Small intestine (tissue), 7 donors: ENCODE data around the gene CORO2A. TPM values are rescaled to one million over a fixed set of nuclear protein-coding genes. Genes with fewer than 3 reads are reported as not detected.

Experiments used
- DNase-seq, 2 donors: peaks; one replicate each; pipeline versions ENCODE4 v3.0.0 to v3.0.0-alpha.2; 2013
- FAIRE-seq: peaks from 2 replicates; lab custom pipeline; 2012; peaks lifted over from hg19 to GRCh38; lab: Jason Lieb, UNC
- H3K27ac ChIP-seq, 3 donors: one replicate each; pipeline ENCODE4 v1.5.1; 2013; ENCODE audit warnings: low read length in 2 of 3, mild to moderate bottlenecking in 2 of 3, control low read depth in 1 of 3, inconsistent platforms in 1 of 3, low read depth in 1 of 3, moderate library complexity in 1 of 3
- H3K27me3 ChIP-seq, 3 donors: one replicate each; pipeline ENCODE4 v1.6.1; 2013; ENCODE audit warnings: low read length in 3 of 3, inconsistent platforms in 1 of 3; ENCODE audit not compliant: control insufficient read depth in 3 of 3, insufficient read depth in 3 of 3
- H3K36me3 ChIP-seq, 3 donors: one replicate each; pipeline ENCODE4 v1.6.1; 2013; ENCODE audit warnings: low read length in 3 of 3, inconsistent platforms in 1 of 3, low read depth in 1 of 3, mild to moderate bottlenecking in 1 of 3, moderate library complexity in 1 of 3; ENCODE audit not compliant: control insufficient read depth in 3 of 3, insufficient read depth in 2 of 3
- H3K4me1 ChIP-seq, 3 donors: one replicate each; pipeline ENCODE4 v1.6.1; 2013; ENCODE audit warnings: low read length in 2 of 3, inconsistent platforms in 1 of 3, low read depth in 1 of 3, mild to moderate bottlenecking in 1 of 3, moderate library complexity in 1 of 3; ENCODE audit not compliant: control insufficient read depth in 3 of 3, insufficient read depth in 2 of 3
- H3K4me3 ChIP-seq, 3 donors: one replicate each; pipeline ENCODE4 v1.5.1; 2013; ENCODE audit warnings: low read length in 3 of 3, control low read depth in 1 of 3, inconsistent platforms in 1 of 3, low read depth in 1 of 3, mild to moderate bottlenecking in 1 of 3, moderate library complexity in 1 of 3
- H3K9me3 ChIP-seq, 2 donors: one replicate each; pipeline ENCODE4 v1.6.1; 2013; ENCODE audit warnings: low read depth in 1 of 2, low read length in 1 of 2; ENCODE audit not compliant: control insufficient read depth in 2 of 2, insufficient read depth in 1 of 2
- WGBS, 3 donors: extraction: QIAGEN DNeasy Blood & Tissue Kit; methylation state at CpG; one replicate each; pipeline ENCODE4 v1.1.7; 2013; 5-methylcytosine and 5-hydroxymethylcytosine counted together
- polyA plus RNA-seq, 4 donors: library from polyadenylated mRNA; stranded (reverse) in 3 of 4; unstranded in 1 of 4; fragments of 200-250 nt in 3 of 4; fragments of 120-200 nt in 1 of 4; gene quantifications; one replicate each; pipeline versions ENCODE4 v1.2.1 to v1.2.3, GENCODE V29; 2013
- donor health status: healthy with polysubstance abuse.
- donor health status: control.
- donor health status: control.
- donor health status: Bipolar disorder and iron deficiency.
- donor health status: healthy.

CORO2A gene
- polyA plus RNA-seq, 4 donors, result 35.1 to 68.2 (median 51.2) TPM

DNA sequence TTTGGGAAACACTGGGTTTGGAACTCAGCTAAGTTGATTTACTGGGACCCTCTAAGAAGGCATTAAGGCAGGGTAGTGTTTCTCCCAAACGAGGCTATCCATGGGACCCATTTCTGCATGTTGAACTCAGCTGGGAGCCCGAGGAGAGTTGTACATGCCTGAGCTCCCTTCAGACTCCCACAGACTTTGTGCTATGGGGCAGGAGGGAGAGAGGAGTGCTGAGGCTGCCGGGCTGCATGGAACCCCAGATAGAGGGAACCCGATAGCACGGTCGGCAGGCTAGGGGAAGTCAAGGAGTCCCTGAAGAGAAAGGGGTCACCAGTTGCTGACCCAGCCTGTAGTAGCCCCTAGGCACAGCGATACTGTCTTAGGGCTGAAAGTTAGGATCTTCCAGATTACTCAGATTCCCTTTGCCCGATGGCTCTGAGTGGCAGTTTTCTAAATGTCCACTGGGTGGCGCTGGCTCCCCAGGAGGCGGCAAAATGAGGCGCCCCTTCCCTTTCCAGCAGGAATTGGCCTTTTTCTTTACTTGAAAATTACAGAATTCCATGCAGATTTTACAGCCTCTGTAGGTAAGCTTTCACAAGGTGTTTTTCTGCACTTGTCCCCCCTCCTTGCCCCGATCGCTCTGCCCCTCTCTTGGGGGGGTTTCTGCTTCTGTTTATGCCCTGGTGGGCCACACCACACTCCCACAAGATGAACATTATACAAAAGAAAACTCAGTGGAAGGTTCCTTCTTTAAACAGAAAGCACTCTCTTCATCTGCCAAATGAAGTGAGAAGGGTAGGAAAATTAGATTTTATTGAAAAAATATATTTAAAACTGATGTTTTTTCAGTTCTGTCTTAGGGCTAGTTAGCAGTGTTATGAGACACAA is 118.1 kb downstream of the CORO2A start:
- Histone ChIP-seq H3K4me3 (no peak overlapping the region), H3K27ac (peak overlapping the region; percentile 47 to 94 (median 79)), H3K9me3 (no peaks in the 10 kb centered on the region), H3K27me3 (no peaks in the 10 kb centered on the region), H3K36me3 (peaks cover 0 to 36% (median 13%) of the 10 kb centered on the region in 3 donors), H3K4me1 (peaks cover 2 to 31% (median 2%) of the 10 kb centered on the region in 3 donors)
- DNase-seq (peak; percentile 64 to 87), FAIRE-seq (no peak)
- 17 to 30% (median 23%) methylated on average over 13 of the region's 13 CpGs for WGBS, 3 donors

DNA sequence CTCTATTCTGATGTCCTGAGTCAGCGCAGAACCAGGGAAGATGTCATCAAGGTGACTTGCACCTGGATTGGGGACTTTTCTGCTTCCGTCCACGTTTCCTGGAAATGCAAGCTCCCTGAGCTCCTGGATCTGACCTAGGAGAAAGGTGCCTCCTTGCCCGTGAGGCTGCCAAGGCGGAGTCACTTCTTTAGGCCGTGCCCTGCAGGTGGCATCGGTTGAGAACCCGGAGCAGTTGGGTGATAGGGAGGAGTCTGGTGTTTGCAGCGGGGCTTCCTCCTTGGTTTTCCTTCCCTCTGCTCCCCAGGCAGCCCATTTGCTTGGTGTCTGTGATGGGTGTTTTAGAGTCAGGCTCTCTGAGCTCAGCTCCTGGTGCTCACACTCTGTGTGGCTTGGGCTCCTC is 120.7 kb downstream of the CORO2A start:
- WGBS, 3 donors, result 18 to 60% (median 43%) methylated on average over 9 of the region's 9 CpGs
- peaks cover 0 to 30% (median 3%) of the 10 kb centered on the region in 3 donors for H3K36me3 ChIP-seq
- H3K27me3 ChIP-seq, result no peaks in the 10 kb centered on the region
- FAIRE-seq (no peak), DNase-seq (peak in 1 of 2 donors; percentile 74)
- H3K27ac ChIP-seq, result peak overlapping the region; percentile 79 to 94 (median 83)
- peaks cover 2 to 31% (median 2%) of the 10 kb centered on the region in 3 donors for H3K4me1 ChIP-seq
- H3K9me3 ChIP-seq, result no peaks in the 10 kb centered on the region
- no peak overlapping the region for H3K4me3 ChIP-seq

Other genes with a start within 250 kb of the CORO2A start
- gene ANP32B, start 209.3 kb downstream of the CORO2A start, polyA plus RNA-seq, result 100 to 1,000 TPM; 106 to 263 (median 182) TPM
- 100 to 1,000 TPM in 1 of 4 donors, 10 to 100 TPM in 3; 57.0 to 120 (median 75.6) TPM for gene NANS, start 135.9 kb downstream of the CORO2A start, polyA plus RNA-seq
- 10 to 100 TPM; 20.5 to 47.1 (median 32.9) TPM for gene TRIM14, start 73.4 kb downstream of the CORO2A start, polyA plus RNA-seq
- 10 to 100 TPM; 12.2 to 42.0 (median 28.0) TPM for gene TBC1D2, start 63.0 kb upstream of the CORO2A start, polyA plus RNA-seq